Activated CD8-positive, alpha-beta memory T cell treated with anti-CD3 and anti-CD28 coated beads, Interleukin-2, amount 10 ng/mL, durations not matched to agents 7 days and 5 days (primary cell): ENCODE data around the gene CBX7. TPM values are rescaled to one million over a fixed set of nuclear protein-coding genes. Genes with fewer than 3 reads are reported as not detected.

Experiments
- ATAC-seq: fragments of 150-1000 bp; cut with Tn5 transposase; one replicate; pipeline ENCODE4 v1.10.0; 2021; ENCODE audit warnings: moderate library complexity
- CTCF ChIA-PET: fragments of 350-600 bp; sonication (Branson Sonifier 250); formaldehyde crosslinking; loops from one replicate; lab custom pipeline; 2021; ENCODE audit warnings: antibody characterized with exemption; lab: Charles Lee
- DNase-seq: peaks from one replicate; pipeline ENCODE4 v3.0.0-alpha.2; 2020
- H3K27ac Mint-ChIP-seq: one replicate; pipeline ENCODE4 v1.8.0; 2021; ENCODE audit warnings: mild to moderate bottlenecking, mixed read lengths
- H3K27me3 Mint-ChIP-seq: one replicate; pipeline ENCODE4 v1.8.0; 2021; ENCODE audit warnings: mixed read lengths
- H3K36me3 Mint-ChIP-seq: one replicate; pipeline ENCODE4 v1.8.0; 2021; ENCODE audit warnings: mild to moderate bottlenecking, mixed read lengths
- H3K4me1 Mint-ChIP-seq: one replicate; pipeline ENCODE4 v1.8.0; 2021; ENCODE audit warnings: mixed read lengths
- H3K4me3 Mint-ChIP-seq: one replicate; pipeline ENCODE4 v1.8.0; 2021; ENCODE audit warnings: mild to moderate bottlenecking, moderate library complexity, mixed read lengths
- H3K9me3 Mint-ChIP-seq: one replicate; pipeline ENCODE4 v1.8.0; 2022; ENCODE audit warnings: low read depth, mixed read lengths
- total RNA-seq, 2 experiments: library from RNA; stranded (reverse); gene quantifications; one replicate each; pipeline ENCODE4 v1.2.3, GENCODE V29; 2021

Gene CBX7
- total RNA-seq, 2 experiments from 2014 or later, result 12.7 to 13.5 TPM

DNA sequence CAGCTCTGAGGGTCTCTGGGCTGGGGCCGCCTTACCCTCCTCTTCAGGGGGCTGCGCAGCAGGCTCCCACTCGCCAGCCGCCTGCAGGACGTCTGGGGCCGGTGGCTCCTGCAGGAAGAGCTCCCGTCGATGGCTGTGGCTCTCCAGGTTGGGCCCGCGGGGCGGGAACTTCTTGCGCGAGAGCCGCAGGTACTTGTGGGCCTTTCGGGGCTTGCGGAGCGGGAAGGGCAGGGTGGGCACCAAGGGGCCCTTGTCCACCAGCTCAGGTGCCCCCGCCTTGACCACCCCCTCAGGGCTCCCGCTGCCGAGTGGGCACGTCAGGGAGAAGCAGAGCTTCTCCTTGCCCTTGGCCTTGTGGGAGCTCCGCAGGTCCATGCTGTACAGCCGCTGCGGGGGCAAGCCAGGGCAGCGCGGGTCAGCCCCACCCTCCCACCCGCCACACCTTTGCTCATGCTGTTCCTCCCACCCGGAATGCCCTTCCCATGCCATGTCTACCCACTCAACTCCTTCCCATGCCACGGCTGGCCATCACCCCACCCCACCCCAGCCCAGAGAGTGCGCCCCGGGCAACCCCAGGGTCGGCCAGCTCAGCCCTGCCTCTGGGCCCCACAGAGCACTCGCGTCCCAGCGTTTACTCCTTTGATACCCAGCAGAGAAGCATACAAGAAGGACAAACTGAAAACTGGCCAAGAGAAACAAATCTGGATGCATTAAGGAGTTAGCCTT is 18.0 kb downstream of the CBX7 start:
- no peak overlapping the region for H3K27ac Mint-ChIP-seq
- no peaks in the 10 kb centered on the region for H3K36me3 Mint-ChIP-seq
- no peaks in the 10 kb centered on the region for H3K9me3 Mint-ChIP-seq
- no peak overlapping the region for H3K4me3 Mint-ChIP-seq
- H3K27me3 Mint-ChIP-seq, result no peaks in the 10 kb centered on the region
- H3K4me1 Mint-ChIP-seq, result no peaks in the 10 kb centered on the region
- no peak for DNase-seq
- ATAC-seq, result no peak
- CTCF ChIA-PET, result interaction anchor here (1.0 to 1.2 kb wide), 3 partner anchors 17 to 264 kb away, joined by 3 to 6 read pairs (median 3); no protein-coding TSS in a partner anchor

DNA sequence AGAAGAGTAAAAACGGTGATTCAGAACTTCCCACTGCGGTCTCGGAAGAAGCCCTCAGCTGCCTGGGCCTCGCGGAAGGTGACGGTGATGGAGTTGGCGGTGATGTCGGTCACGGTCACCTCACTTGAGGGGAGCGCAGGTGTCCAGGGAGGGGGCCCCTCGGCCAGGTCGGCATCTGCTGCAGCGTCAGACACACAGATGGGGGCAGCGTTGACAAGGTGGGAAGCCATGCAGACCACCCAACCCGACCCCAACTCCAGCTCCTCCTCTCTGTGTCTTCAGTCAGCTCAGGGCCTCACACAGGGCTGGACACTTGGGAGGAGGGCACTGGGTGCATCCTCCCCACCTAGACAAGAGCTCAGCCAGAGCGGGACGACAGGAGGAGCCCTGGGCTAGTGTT is 18.6 kb downstream of the CBX7 start:
- Mint-ChIP-seq H3K4me1 (no peaks in the 10 kb centered on the region), H3K9me3 (no peaks in the 10 kb centered on the region), H3K27ac (no peak overlapping the region), H3K36me3 (no peaks in the 10 kb centered on the region), H3K27me3 (no peaks in the 10 kb centered on the region), H3K4me3 (no peak overlapping the region)
- CTCF ChIA-PET, result interaction anchor here (1.0 kb wide), 1 partner anchor 130 kb away, joined by 3 read pairs; no protein-coding TSS in a partner anchor
- DNase-seq (no peak), ATAC-seq (no peak)

GRCh38 chr22:39132871-39133524 is 19.5 kb downstream of the CBX7 start:
- no peak for DNase-seq
- Mint-ChIP-seq H3K27me3 (no peaks in the 10 kb centered on the region), H3K4me3 (no peak overlapping the region), H3K36me3 (no peaks in the 10 kb centered on the region), H3K9me3 (no peaks in the 10 kb centered on the region), H3K27ac (no peak overlapping the region), H3K4me1 (no peaks in the 10 kb centered on the region)
- CTCF ChIA-PET, result no interaction called here
- ATAC-seq, result no peak

GRCh38 chr22:39132281-39132680 is 20.2 kb downstream of the CBX7 start:
- no peak overlapping the region for H3K4me3 Mint-ChIP-seq
- H3K27ac Mint-ChIP-seq, result no peak overlapping the region
- H3K36me3 Mint-ChIP-seq, result no peaks in the 10 kb centered on the region
- no peaks in the 10 kb centered on the region for H3K27me3 Mint-ChIP-seq
- H3K4me1 Mint-ChIP-seq, result no peaks in the 10 kb centered on the region
- ATAC-seq, result no peak
- CTCF ChIA-PET, result no interaction called here
- H3K9me3 Mint-ChIP-seq, result no peaks in the 10 kb centered on the region
- no peak for DNase-seq

DNA sequence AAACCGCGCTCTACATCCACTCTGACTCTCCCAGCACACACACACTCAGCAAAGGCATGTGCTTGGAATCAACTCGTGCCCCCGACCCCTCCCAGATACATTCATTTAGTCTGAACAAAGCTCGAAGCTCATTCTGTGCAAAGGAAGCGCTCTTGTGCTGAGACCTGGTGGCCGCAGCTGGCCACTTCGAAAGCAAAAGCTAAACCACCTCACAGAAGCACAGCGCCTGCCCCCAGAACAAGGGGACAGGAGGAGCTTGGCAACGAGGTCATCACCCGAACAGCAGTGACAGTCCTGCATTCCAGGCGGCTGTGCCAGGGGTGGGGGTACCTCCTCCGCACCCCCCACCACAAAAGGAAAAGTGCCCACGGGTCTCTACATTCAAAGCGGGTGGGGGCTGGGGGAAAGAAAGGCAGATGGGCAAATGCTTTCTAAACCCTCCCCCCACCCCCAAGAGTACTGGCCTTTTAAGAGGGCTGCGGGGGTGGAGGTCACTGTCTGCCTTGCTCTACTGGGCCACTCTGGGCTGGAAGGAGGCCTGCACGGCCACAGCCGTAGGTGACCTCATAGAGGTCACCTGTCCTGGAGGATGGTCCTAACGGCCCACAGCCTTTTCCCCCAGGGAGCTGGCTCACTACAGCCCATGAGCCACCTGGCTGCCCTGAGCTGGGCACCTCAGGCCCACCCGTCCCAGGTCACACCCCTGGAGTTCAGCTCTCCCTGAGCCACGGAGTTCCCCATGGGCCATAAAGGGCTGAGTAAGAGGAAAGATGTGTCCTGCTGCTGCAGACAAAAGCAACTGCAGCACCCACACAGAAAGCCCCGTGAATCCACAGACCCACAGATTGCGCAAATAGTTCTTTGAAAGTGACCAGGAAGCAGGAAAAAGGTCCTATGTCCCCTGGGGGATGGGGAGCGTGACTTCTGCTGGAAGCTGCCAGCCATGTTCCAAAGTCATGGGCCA is 21.3 kb downstream of the CBX7 start:
- no peaks in the 10 kb centered on the region for H3K27me3 Mint-ChIP-seq
- H3K27ac Mint-ChIP-seq, result no peak overlapping the region
- no peaks in the 10 kb centered on the region for H3K9me3 Mint-ChIP-seq
- H3K36me3 Mint-ChIP-seq, result no peaks in the 10 kb centered on the region
- DNase-seq (no peak), ATAC-seq (no peak)
- CTCF ChIA-PET, result interaction anchor here (0.8 kb wide), 1 partner anchor 261 kb away, joined by 3 read pairs; no protein-coding TSS in a partner anchor
- H3K4me3 Mint-ChIP-seq, result no peak overlapping the region
- no peaks in the 10 kb centered on the region for H3K4me1 Mint-ChIP-seq

DNA sequence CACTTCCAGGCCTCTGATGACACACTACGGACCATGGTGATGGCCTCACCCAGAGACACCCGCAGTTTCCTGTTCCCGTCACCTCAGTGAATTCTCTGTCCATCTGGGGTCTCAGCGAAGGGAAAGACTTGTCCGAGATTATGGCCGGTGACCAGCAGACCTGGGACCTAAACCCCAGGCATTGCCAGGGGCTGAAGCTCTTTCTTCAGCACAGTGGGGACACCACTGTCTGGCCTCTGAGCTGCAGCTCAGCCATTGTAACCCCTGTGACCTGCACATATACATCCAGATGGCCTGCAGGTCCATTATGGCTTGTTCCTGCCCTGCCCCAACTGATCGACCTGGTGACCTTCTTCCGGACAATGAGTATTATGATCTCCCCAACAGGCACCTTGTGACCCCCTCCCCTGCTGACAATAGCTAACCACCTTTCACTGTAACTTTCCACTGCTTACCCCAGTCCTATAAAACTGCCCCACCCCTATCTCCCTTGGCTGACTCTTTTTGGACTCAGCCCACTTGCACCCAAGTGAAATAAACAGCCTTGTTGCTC is 22.3 kb downstream of the CBX7 start:
- Mint-ChIP-seq H3K27me3 (no peaks in the 10 kb centered on the region), H3K9me3 (no peaks in the 10 kb centered on the region), H3K27ac (no peak overlapping the region), H3K4me1 (no peaks in the 10 kb centered on the region), H3K4me3 (no peak overlapping the region), H3K36me3 (no peaks in the 10 kb centered on the region)
- CTCF ChIA-PET, result no interaction called here
- DNase-seq (no peak), ATAC-seq (no peak)

DNA sequence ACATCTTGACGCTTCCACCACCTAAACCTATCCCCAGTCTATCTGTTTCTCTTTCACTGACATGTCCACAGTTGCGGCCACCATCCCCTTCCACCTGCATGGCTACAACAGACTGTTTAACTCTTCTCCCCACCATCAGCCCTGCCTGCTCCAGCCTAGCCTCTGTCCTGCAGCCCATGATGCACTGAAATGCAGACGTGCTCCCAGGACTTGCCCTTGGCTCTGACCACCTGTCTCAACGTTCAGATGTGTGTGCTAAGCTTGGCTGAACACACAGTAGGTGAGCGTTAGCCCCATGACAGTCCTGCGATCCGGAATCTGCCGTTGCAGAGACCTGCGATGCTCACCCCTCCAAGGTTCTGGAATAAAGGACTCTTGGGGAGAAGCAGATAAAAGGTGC is 22.7 kb downstream of the CBX7 start:
- ATAC-seq (no peak), DNase-seq (no peak)
- Mint-ChIP-seq H3K27ac (no peak overlapping the region), H3K27me3 (no peaks in the 10 kb centered on the region), H3K4me3 (no peak overlapping the region), H3K36me3 (no peaks in the 10 kb centered on the region), H3K9me3 (no peaks in the 10 kb centered on the region), H3K4me1 (no peaks in the 10 kb centered on the region)
- CTCF ChIA-PET, result interaction anchor here (0.7 kb wide), 1 partner anchor 307 kb away, joined by 4 read pairs; no protein-coding TSS in a partner anchor

- CTCF ChIA-PET, result interaction anchor here (0.7 kb wide), 1 partner anchor 308 kb away, joined by 4 read pairs; no protein-coding TSS in a partner anchor
- H3K9me3 Mint-ChIP-seq, result no peaks in the 10 kb centered on the region
- H3K4me3 Mint-ChIP-seq, result no peak overlapping the region
- no peak overlapping the region for H3K27ac Mint-ChIP-seq
- no peaks in the 10 kb centered on the region for H3K4me1 Mint-ChIP-seq
- no peaks in the 10 kb centered on the region for H3K27me3 Mint-ChIP-seq
- H3K36me3 Mint-ChIP-seq, result no peaks in the 10 kb centered on the region
- DNase-seq (no peak), ATAC-seq (no peak)
Measured at GRCh38 chr22:39129081-39129480, 23.4 kb downstream of the CBX7 start.

GRCh38 chr22:39128508-39128907 is 24.0 kb downstream of the CBX7 start:
- no peaks in the 10 kb centered on the region for H3K4me1 Mint-ChIP-seq
- CTCF ChIA-PET, result no interaction called here

GRCh38 chr22:39125622-39126021 is 26.9 kb downstream of the CBX7 start:
- Mint-ChIP-seq H3K36me3 (no peaks in the 10 kb centered on the region), H3K4me3 (no peak overlapping the region), H3K9me3 (no peaks in the 10 kb centered on the region), H3K27me3 (no peaks in the 10 kb centered on the region), H3K4me1 (peaks cover 11% of the 10 kb centered on the region), H3K27ac (peak overlapping the region; percentile 1)
- CTCF ChIA-PET, result interaction anchor here (0.7 to 3.1 kb wide), 5 partner anchors 48 to 256 kb away, joined by 3 to 12 read pairs (median 6); partner anchors contain the start of gene APOBEC3G
- DNase-seq (no peak), ATAC-seq (no peak)

More at GRCh38 chr22:39128508-39128907, 24.0 kb downstream of the CBX7 start:
- Mint-ChIP-seq H3K27me3 (no peaks in the 10 kb centered on the region), H3K36me3 (no peaks in the 10 kb centered on the region), H3K4me3 (no peak overlapping the region), H3K9me3 (no peaks in the 10 kb centered on the region), H3K27ac (no peak overlapping the region)
- ATAC-seq, result no peak
- DNase-seq, result no peak

- Mint-ChIP-seq H3K4me3 (no peak overlapping the region), H3K27ac (no peak overlapping the region), H3K4me1 (peaks cover 14% of the 10 kb centered on the region), H3K27me3 (no peaks in the 10 kb centered on the region), H3K9me3 (no peaks in the 10 kb centered on the region), H3K36me3 (no peaks in the 10 kb centered on the region)
- CTCF ChIA-PET, result interaction anchor here (1.1 to 1.4 kb wide), 2 partner anchors 75 to 118 kb away, joined by 3 read pairs; no protein-coding TSS in a partner anchor
- no peak for DNase-seq
- ATAC-seq, result no peak
Measured at GRCh38 chr22:39123751-39124581, 28.5 kb downstream of the CBX7 start.
